Measurements from ENCODE around the gene GRAMD1A.

GRAMD1A gene

DNA sequence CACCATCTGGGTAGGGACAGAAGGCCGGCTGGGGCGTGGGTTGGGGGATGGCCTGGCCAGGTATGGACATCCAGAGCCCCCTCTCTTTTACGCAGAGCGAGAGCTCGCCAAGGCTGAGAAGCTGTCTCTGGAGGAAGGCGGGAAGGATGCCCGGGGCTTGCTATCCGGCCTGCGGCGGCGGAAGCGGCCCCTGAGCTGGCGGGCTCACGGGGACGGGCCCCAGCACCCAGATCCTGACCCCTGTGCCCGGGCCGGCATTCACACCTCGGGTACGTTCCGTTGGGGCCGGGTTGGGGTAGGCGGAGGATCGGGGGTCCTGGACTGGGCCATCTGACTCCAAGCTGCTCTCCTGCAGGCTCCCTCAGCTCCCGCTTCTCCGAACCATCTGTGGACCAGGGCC is 21.5 kb downstream of the GRAMD1A start:
- in situ Hi-C loops (cut with HindIII; ENCODE audit: low sequenced_read_pairs), result no loop called here
- H3K4me3 ChIP-seq (ENCODE audit: low read depth, low read length), result no peak overlapping the region
- DNase-seq (ENCODE audit: low read depth, low spot score), result no peak
- TF ChIP-seq, protein P1, sequence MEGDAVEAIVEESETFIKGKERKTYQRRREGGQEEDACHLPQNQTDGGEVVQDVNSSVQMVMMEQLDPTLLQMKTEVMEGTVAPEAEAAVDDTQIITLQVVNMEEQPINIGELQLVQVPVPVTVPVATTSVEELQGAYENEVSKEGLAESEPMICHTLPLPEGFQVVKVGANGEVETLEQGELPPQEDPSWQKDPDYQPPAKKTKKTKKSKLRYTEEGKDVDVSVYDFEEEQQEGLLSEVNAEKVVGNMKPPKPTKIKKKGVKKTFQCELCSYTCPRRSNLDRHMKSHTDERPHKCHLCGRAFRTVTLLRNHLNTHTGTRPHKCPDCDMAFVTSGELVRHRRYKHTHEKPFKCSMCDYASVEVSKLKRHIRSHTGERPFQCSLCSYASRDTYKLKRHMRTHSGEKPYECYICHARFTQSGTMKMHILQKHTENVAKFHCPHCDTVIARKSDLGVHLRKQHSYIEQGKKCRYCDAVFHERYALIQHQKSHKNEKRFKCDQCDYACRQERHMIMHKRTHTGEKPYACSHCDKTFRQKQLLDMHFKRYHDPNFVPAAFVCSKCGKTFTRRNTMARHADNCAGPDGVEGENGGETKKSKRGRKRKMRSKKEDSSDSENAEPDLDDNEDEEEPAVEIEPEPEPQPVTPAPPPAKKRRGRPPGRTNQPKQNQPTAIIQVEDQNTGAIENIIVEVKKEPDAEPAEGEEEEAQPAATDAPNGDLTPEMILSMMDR (IDR thresholded peaks at IDR 0.05; ENCODE audit: low read depth, low read length), result no peak

GRCh38 chr19:35022460-35022859 is 22.3 kb downstream of the GRAMD1A start:
- in situ Hi-C loops (cut with HindIII; ENCODE audit: low sequenced_read_pairs), result no loop called here
- no peak for DNase-seq (ENCODE audit: low read depth, low spot score)
- no peak overlapping the region for H3K4me3 ChIP-seq (ENCODE audit: low read depth, low read length)
- TF ChIP-seq, protein P1 (IDR thresholded peaks at IDR 0.05; ENCODE audit: low read depth, low read length), result no peak

DNA sequence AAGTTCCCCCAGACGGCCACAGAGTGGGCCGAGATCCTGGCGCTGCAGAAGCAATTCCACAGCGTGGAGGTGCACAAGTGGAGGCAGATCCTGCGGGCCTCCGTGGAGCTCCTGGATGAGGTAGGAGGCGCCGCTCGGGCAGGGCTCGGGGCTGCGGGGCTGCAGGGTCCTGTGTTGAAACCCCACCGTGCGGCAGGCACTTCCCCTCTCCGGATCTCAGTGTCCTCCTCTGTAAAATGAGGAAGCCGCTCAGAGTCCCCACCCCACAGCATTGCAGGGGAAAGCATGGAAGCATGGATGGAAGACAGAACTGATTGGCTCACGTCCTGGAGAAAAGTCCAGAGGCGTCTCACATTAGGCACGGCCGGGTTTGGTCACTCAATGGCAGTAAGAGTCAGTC is 23.3 kb downstream of the GRAMD1A start:
- in situ Hi-C loops (cut with HindIII; ENCODE audit: low sequenced_read_pairs), result no loop called here
- TF ChIP-seq, protein P1 (IDR thresholded peaks at IDR 0.05; ENCODE audit: low read depth, low read length), result no peak
- DNase-seq (ENCODE audit: low read depth, low spot score), result no peak
- H3K4me3 ChIP-seq (ENCODE audit: low read depth, low read length), result no peak overlapping the region

GRCh38 chr19:35024095-35024494 is 24.0 kb downstream of the GRAMD1A start:
- TF ChIP-seq, protein P1 (IDR thresholded peaks at IDR 0.05; ENCODE audit: low read depth, low read length), result no peak
- no peak overlapping the region for H3K4me3 ChIP-seq (ENCODE audit: low read depth, low read length)
- no peak for DNase-seq (ENCODE audit: low read depth, low spot score)
- in situ Hi-C loops (cut with HindIII; ENCODE audit: low sequenced_read_pairs), result no loop called here

DNA sequence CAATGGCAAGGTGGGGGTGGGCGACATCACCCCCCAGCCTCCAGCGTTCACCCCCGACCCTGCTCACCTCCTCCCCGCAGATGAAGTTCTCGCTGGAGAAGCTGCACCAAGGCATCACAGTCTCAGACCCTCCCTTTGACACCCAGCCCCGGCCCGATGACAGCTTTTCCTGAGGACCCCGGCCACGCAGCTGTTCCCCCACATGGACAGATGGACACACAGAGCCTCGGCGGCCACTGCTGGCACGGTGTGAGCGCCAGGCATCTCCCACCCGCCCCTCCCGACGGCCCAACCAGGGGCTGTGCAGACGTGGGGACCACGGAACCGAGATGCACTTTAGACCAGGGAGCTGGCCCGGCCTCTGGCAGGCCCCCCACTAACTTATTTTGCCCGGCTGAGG is 25.8 kb downstream of the GRAMD1A start:
- no peak overlapping the region for H3K4me3 ChIP-seq (ENCODE audit: low read depth, low read length)
- no peak for DNase-seq (ENCODE audit: low read depth, low spot score)
- in situ Hi-C loops (cut with HindIII; ENCODE audit: low sequenced_read_pairs), result no loop called here
- TF ChIP-seq, protein P1 (IDR thresholded peaks at IDR 0.05; ENCODE audit: low read depth, low read length), result no peak

DNA sequence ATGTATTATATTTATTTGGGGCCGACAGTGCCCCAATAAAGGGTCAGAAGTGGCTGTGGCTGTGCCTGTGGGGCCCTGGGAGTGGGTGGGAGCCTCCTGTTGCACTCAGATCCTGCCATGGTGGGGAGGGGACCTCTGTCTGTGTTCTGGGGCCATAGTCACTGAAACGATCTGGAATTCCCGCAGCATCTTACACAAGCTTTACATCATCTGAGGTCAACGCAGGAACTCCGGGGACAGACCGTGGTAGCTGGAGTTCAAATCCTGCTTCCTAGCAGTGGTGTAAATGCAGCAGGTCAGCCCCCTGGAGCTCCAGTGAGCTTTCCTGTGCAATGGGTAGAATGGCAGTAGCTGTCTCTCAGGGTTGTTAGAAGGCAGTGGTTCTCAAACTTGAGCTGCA is 26.3 kb downstream of the GRAMD1A start:
- no peak overlapping the region for H3K4me3 ChIP-seq (ENCODE audit: low read depth, low read length)
- no peak for DNase-seq (ENCODE audit: low read depth, low spot score)
- in situ Hi-C loops (cut with HindIII; ENCODE audit: low sequenced_read_pairs), result no loop called here
- TF ChIP-seq, protein P1 (IDR thresholded peaks at IDR 0.05; ENCODE audit: low read depth, low read length), result no peak

DNA sequence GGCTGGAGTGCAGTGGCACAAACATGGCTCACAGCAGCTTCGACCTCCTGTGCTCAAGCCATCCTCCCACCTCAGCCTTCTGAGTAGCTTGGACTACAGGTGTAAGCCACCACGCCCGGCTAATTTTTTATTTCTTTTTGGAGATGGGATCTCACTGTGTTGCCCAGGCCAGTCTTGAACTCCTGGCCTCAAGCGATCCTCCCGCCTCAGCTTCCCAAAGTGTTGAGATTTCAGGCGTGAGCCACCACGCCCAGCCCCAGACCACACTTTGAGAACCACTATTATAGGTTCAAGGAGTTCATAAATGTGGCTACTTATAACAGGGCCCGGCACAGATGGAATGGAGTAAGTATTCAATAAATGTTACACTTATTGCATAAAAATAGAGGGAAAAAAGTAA is 26.9 kb downstream of the GRAMD1A start:
- no peak for DNase-seq (ENCODE audit: low read depth, low spot score)
- in situ Hi-C loops (cut with HindIII; ENCODE audit: low sequenced_read_pairs), result no loop called here
- TF ChIP-seq, protein P1 (IDR thresholded peaks at IDR 0.05; ENCODE audit: low read depth, low read length), result no peak
- no peak overlapping the region for H3K4me3 ChIP-seq (ENCODE audit: low read depth, low read length)

All from astrocyte of the spinal cord (primary cell).